Measurements from ENCODE around the gene SHANK3. TPM values are rescaled to one million over a fixed set of nuclear protein-coding genes. Genes with fewer than 3 reads are reported as not detected.
A peak's percentile ranks its signal among the peaks of the same experiment; 100 is the strongest.

SHANK3 gene
- total RNA-seq, 1 donor from 2014 or later: 223 TPM

- DNase-seq (ENCODE audit: low spot score): no peak
- Mint-ChIP-seq H3K4me3 (ENCODE audit: unreplicated experiment) (peak overlapping the region; percentile 76), H3K27me3 (ENCODE audit: unreplicated experiment) (peaks cover 54% of the 10 kb centered on the region), H3K36me3 (ENCODE audit: low read depth, unreplicated experiment) (peaks cover 58% of the 10 kb centered on the region), H3K9me3 (ENCODE audit: unreplicated experiment) (no peaks in the 10 kb centered on the region), H3K4me1 (ENCODE audit: unreplicated experiment) (peaks cover 40% of the 10 kb centered on the region), H3K27ac (ENCODE audit: unreplicated experiment) (no peak overlapping the region)
- no peak for TF ChIP-seq CTCF (IDR thresholded peaks at IDR 0.05; ENCODE audit: unreplicated experiment)
Measured at GRCh38 chr22:50719814-50720300, 47.2 kb downstream of the SHANK3 start.

- DNase-seq (ENCODE audit: low spot score): no peak
- Mint-ChIP-seq H3K27ac (ENCODE audit: unreplicated experiment) (no peak overlapping the region), H3K9me3 (ENCODE audit: unreplicated experiment) (no peaks in the 10 kb centered on the region), H3K27me3 (ENCODE audit: unreplicated experiment) (peaks cover 52% of the 10 kb centered on the region), H3K4me1 (ENCODE audit: unreplicated experiment) (peaks cover 40% of the 10 kb centered on the region), H3K36me3 (ENCODE audit: low read depth, unreplicated experiment) (peaks cover 65% of the 10 kb centered on the region), H3K4me3 (ENCODE audit: unreplicated experiment) (no peak overlapping the region)
- TF ChIP-seq CTCF (IDR thresholded peaks at IDR 0.05; ENCODE audit: unreplicated experiment): no peak
Measured at GRCh38 chr22:50720301-50721256, 48.0 kb downstream of the SHANK3 start.

GRCh38 chr22:50721257-50721844 is 48.7 kb downstream of the SHANK3 start:
- Mint-ChIP-seq H3K27me3 (ENCODE audit: unreplicated experiment) (peaks cover 56% of the 10 kb centered on the region), H3K9me3 (ENCODE audit: unreplicated experiment) (no peaks in the 10 kb centered on the region), H3K4me3 (ENCODE audit: unreplicated experiment) (no peak overlapping the region), H3K27ac (ENCODE audit: unreplicated experiment) (no peak overlapping the region), H3K36me3 (ENCODE audit: low read depth, unreplicated experiment) (peaks cover 69% of the 10 kb centered on the region), H3K4me1 (ENCODE audit: unreplicated experiment) (peaks cover 37% of the 10 kb centered on the region)
- DNase-seq (ENCODE audit: low spot score): no peak
- no peak for TF ChIP-seq CTCF (IDR thresholded peaks at IDR 0.05; ENCODE audit: unreplicated experiment)

- peaks cover 32% of the 10 kb centered on the region for H3K4me1 Mint-ChIP-seq (ENCODE audit: unreplicated experiment)
- peak overlapping the region; percentile 85 for H3K4me3 Mint-ChIP-seq (ENCODE audit: unreplicated experiment)
- DNase-seq (ENCODE audit: low spot score): no peak
- H3K36me3 Mint-ChIP-seq (ENCODE audit: low read depth, unreplicated experiment): peaks cover 68% of the 10 kb centered on the region
- H3K9me3 Mint-ChIP-seq (ENCODE audit: unreplicated experiment): no peaks in the 10 kb centered on the region
- TF ChIP-seq CTCF (IDR thresholded peaks at IDR 0.05; ENCODE audit: unreplicated experiment): no peak
- peaks cover 56% of the 10 kb centered on the region for H3K27me3 Mint-ChIP-seq (ENCODE audit: unreplicated experiment)
- peak overlapping the region; percentile 52 for H3K27ac Mint-ChIP-seq (ENCODE audit: unreplicated experiment)
Measured at GRCh38 chr22:50722048-50722701, 49.6 kb downstream of the SHANK3 start.

Other genes starting within 250 kb of the SHANK3 start
- 76.7 TPM for gene SBF1, start 197.8 kb upstream of the SHANK3 start, total RNA-seq (ENCODE audit: unreplicated experiment)
- 0.36 TPM for gene ADM2, start 191.3 kb upstream of the SHANK3 start, total RNA-seq (ENCODE audit: unreplicated experiment)
- not detected for gene MIOX, start 186.0 kb upstream of the SHANK3 start, total RNA-seq (ENCODE audit: unreplicated experiment)
- 88.2 TPM for gene LMF2, start 165.1 kb upstream of the SHANK3 start, total RNA-seq (ENCODE audit: unreplicated experiment)
- 40.9 TPM for gene NCAPH2, start 164.6 kb upstream of the SHANK3 start, total RNA-seq (ENCODE audit: unreplicated experiment)
- gene SCO2, start 147.2 kb upstream of the SHANK3 start, total RNA-seq (ENCODE audit: unreplicated experiment): 1.1 TPM
- gene TYMP, start 142.8 kb upstream of the SHANK3 start, total RNA-seq (ENCODE audit: unreplicated experiment): 6.3 TPM
- not detected for gene KLHDC7B, start 126.9 kb upstream of the SHANK3 start, total RNA-seq (ENCODE audit: unreplicated experiment)
- gene SYCE3, start 109.9 kb upstream of the SHANK3 start, total RNA-seq (ENCODE audit: unreplicated experiment): not detected
- gene CPT1B, start 94.4 kb upstream of the SHANK3 start, total RNA-seq (ENCODE audit: unreplicated experiment): 89.0 TPM
- gene CHKB, start 90.0 kb upstream of the SHANK3 start, total RNA-seq (ENCODE audit: unreplicated experiment): 94.6 TPM
- 0.69 TPM for gene MAPK8IP2, start 72.0 kb upstream of the SHANK3 start, total RNA-seq (ENCODE audit: unreplicated experiment)
- gene ARSA, start 44.7 kb upstream of the SHANK3 start, total RNA-seq (ENCODE audit: unreplicated experiment): 59.6 TPM
- 2.8 TPM for gene ACR, start 65.4 kb downstream of the SHANK3 start, total RNA-seq (ENCODE audit: unreplicated experiment)
- gene RABL2B, start 110.8 kb downstream of the SHANK3 start, total RNA-seq (ENCODE audit: unreplicated experiment): 31.1 TPM